Measurements from ENCODE around the gene CELSR1. TPM values are rescaled to one million over a fixed set of nuclear protein-coding genes. Genes with fewer than 3 reads are reported as not detected.

CELSR1 gene
- total and polyA plus RNA-seq, 7 donors = 0.09 to 0.39 (median 0.18) TPM

- TF ChIP-seq CTCF (IDR thresholded peaks at IDR 0.05) = no peak
- intact Hi-C loops (cut with DNase I) = no loop called here
- DNase-seq = peak in 1 of 2 donors; percentile 22
- WGBS, 3 donors = 62 to 70% (median 67%) methylated on average over 10 to 12 of the region's 12 CpGs
- Histone ChIP-seq H3K27ac (no peak overlapping the region), H3K9me3 (peaks cover 3% of the 10 kb centered on the region), H3K36me3 (ENCODE audit: insufficient read depth in 1 of 2, low read depth in 1 of 2) (no peaks in the 10 kb centered on the region), H3K4me3 (no peak overlapping the region), H3K4me1 (no peaks in the 10 kb centered on the region), H3K27me3 (ENCODE audit: insufficient read depth in 3 of 3, low read length in 2 of 3) (peaks cover 0 to 16% (median 10%) of the 10 kb centered on the region in 3 donors)
- ATAC-seq = no peak
These were observed 50.3 kb downstream of the CELSR1 start for GRCh38 chr22:46486996-46487717.

GRCh38 chr22:46484861-46485595 lies 52.4 kb downstream of the CELSR1 start:
- Histone ChIP-seq H3K36me3 (ENCODE audit: insufficient read depth in 1 of 2, low read depth in 1 of 2) (no peaks in the 10 kb centered on the region), H3K27me3 (ENCODE audit: insufficient read depth in 3 of 3, low read length in 2 of 3) (peaks cover 0 to 26% (median 7%) of the 10 kb centered on the region in 3 donors), H3K9me3 (peaks cover 3% of the 10 kb centered on the region), H3K4me3 (no peak overlapping the region), H3K27ac (no peak overlapping the region), H3K4me1 (no peaks in the 10 kb centered on the region)
- ATAC-seq = no peak
- no peak for DNase-seq
- no peak for TF ChIP-seq CTCF (IDR thresholded peaks at IDR 0.05)
- WGBS, 3 donors = 53 to 64% (median 54%) methylated on average over 15 of the region's 15 CpGs
- intact Hi-C loops (cut with DNase I) = no loop called here

- H3K9me3 ChIP-seq = peaks cover 3% of the 10 kb centered on the region
- H3K27ac ChIP-seq = no peak overlapping the region
- H3K27me3 ChIP-seq (ENCODE audit: insufficient read depth in 3 of 3, low read length in 2 of 3) = peaks cover 0 to 24% (median 7%) of the 10 kb centered on the region in 3 donors
- 59 to 63% (median 62%) methylated on average over 16 of the region's 16 CpGs for WGBS, 3 donors
- intact Hi-C loops (cut with DNase I) = no loop called here
- no peaks in the 10 kb centered on the region for H3K36me3 ChIP-seq (ENCODE audit: insufficient read depth in 1 of 2, low read depth in 1 of 2)
- no peak for DNase-seq
- H3K4me1 ChIP-seq = no peaks in the 10 kb centered on the region
- H3K4me3 ChIP-seq = no peak overlapping the region
- no peak for TF ChIP-seq CTCF (IDR thresholded peaks at IDR 0.05)
- ATAC-seq = no peak
These were observed 53.1 kb downstream of the CELSR1 start for GRCh38 chr22:46484156-46484860.

- no peaks in the 10 kb centered on the region for H3K36me3 ChIP-seq (ENCODE audit: insufficient read depth in 1 of 2, low read depth in 1 of 2)
- WGBS, 3 donors = 36 to 49% (median 41%) methylated on average over 3 to 4 of the region's 4 CpGs
- TF ChIP-seq CTCF (IDR thresholded peaks at IDR 0.05) = no peak
These were observed 54.1 kb downstream of the CELSR1 start for GRCh38 chr22:46483353-46483752.

More at GRCh38 chr22:46483353-46483752, 54.1 kb downstream of the CELSR1 start:
- Histone ChIP-seq H3K27me3 (ENCODE audit: insufficient read depth in 3 of 3, low read length in 2 of 3) (peaks cover 0 to 21% (median 9%) of the 10 kb centered on the region in 3 donors), H3K4me1 (no peaks in the 10 kb centered on the region), H3K4me3 (no peak overlapping the region), H3K9me3 (peaks cover 3% of the 10 kb centered on the region), H3K27ac (no peak overlapping the region)
- ATAC-seq (no peak), DNase-seq (no peak)
- intact Hi-C loops (cut with DNase I) = no loop called here
